Measurements from ENCODE around the gene NLN.
A peak's percentile ranks its signal among the peaks of the same experiment; 100 is the strongest.

The NLN gene

GRCh38 chr5:65737842-65738241 lies 15.8 kb downstream of the NLN start:
- Histone ChIP-seq H3K27ac (ENCODE audit: low read length, poor library complexity, severe bottlenecking) (no peak overlapping the region), H3K79me1 (replicated peaks; ENCODE audit: low read length, poor library complexity, severe bottlenecking) (peaks cover 20% of the 10 kb centered on the region), H2BK12ac (ENCODE audit: low read length in 2 of 2) (no peak overlapping the region), H3K36me3 (ENCODE audit: control insufficient read depth in 1 of 2, insufficient read depth in 2 of 2, low read depth in 1 of 2, low read length in 2 of 2) (no peaks in the 10 kb centered on the region), H3K4me1 (ENCODE audit: control insufficient read depth, insufficient read depth, low read depth, low read length) (no peaks in the 10 kb centered on the region), H3K27me3 (ENCODE audit: control insufficient read depth in 1 of 2, insufficient read depth in 1 of 2, low read length in 2 of 2) (no peaks in the 10 kb centered on the region), H3K9me3 (ENCODE audit: control insufficient read depth, low read length) (no peaks in the 10 kb centered on the region), H3K4me2 (ENCODE audit: low read length, poor library complexity, severe bottlenecking) (no peak overlapping the region), H4K91ac (ENCODE audit: low read length) (no peak overlapping the region), H3K18ac (ENCODE audit: low read depth in 1 of 2, low read length in 2 of 2) (no peak overlapping the region), H2BK15ac (ENCODE audit: low read depth, poor library complexity, severe bottlenecking) (no peak overlapping the region), H2BK5ac (ENCODE audit: low read depth, low read length, poor library complexity, severe bottlenecking) (no peak overlapping the region), H2BK120ac (ENCODE audit: low read depth, low read length) (no peak overlapping the region), H4K8ac (ENCODE audit: low read length) (no peak overlapping the region), H3K14ac (ENCODE audit: low read length in 2 of 2) (no peak overlapping the region), H2AK5ac (ENCODE audit: low read length, severe bottlenecking) (no peak overlapping the region), H3K4ac (ENCODE audit: low read depth in 1 of 2, low read length in 2 of 2) (no peak overlapping the region), H3K4me3 (ENCODE audit: insufficient read depth in 1 of 2, low read depth in 1 of 2, low read length in 2 of 2) (no peak overlapping the region), H3K9ac (ENCODE audit: low read length) (no peak overlapping the region), H2AFZ (ENCODE audit: low read depth, low read length) (no peak overlapping the region), H3K23ac (ENCODE audit: low read length in 2 of 2) (no peak overlapping the region)
- no peak for DNase-seq
- 89% methylated on average over 7 of the region's 7 CpGs for WGBS

GRCh38 chr5:65738305-65738704 lies 16.3 kb downstream of the NLN start:
- no peak overlapping the region for H3K4me3 ChIP-seq (ENCODE audit: insufficient read depth in 1 of 2, low read depth in 1 of 2, low read length in 2 of 2)
- WGBS, result 76% methylated on average over 1 of the region's 4 CpGs
- H3K4me1 ChIP-seq (ENCODE audit: control insufficient read depth, insufficient read depth, low read depth, low read length), result no peaks in the 10 kb centered on the region
- no peak overlapping the region for H3K18ac ChIP-seq (ENCODE audit: low read depth in 1 of 2, low read length in 2 of 2)
- H3K9me3 ChIP-seq (ENCODE audit: control insufficient read depth, low read length), result no peaks in the 10 kb centered on the region
- H3K4ac ChIP-seq (ENCODE audit: low read depth in 1 of 2, low read length in 2 of 2), result no peak overlapping the region
- no peak for DNase-seq
- H3K27me3 ChIP-seq (ENCODE audit: control insufficient read depth in 1 of 2, insufficient read depth in 1 of 2, low read length in 2 of 2), result no peaks in the 10 kb centered on the region
- peaks cover 17% of the 10 kb centered on the region for H3K79me1 ChIP-seq (replicated peaks; ENCODE audit: low read length, poor library complexity, severe bottlenecking)
- no peak overlapping the region for H2AK5ac ChIP-seq (ENCODE audit: low read length, severe bottlenecking)
- H2AFZ ChIP-seq (ENCODE audit: low read depth, low read length), result no peak overlapping the region
- H4K8ac ChIP-seq (ENCODE audit: low read length), result no peak overlapping the region
- no peak overlapping the region for H2BK15ac ChIP-seq (ENCODE audit: low read depth, poor library complexity, severe bottlenecking)
- no peak overlapping the region for H2BK5ac ChIP-seq (ENCODE audit: low read depth, low read length, poor library complexity, severe bottlenecking)
- no peak overlapping the region for H4K91ac ChIP-seq (ENCODE audit: low read length)
- H3K4me2 ChIP-seq (ENCODE audit: low read length, poor library complexity, severe bottlenecking), result no peak overlapping the region
- no peak overlapping the region for H3K27ac ChIP-seq (ENCODE audit: low read length, poor library complexity, severe bottlenecking)
- no peak overlapping the region for H3K9ac ChIP-seq (ENCODE audit: low read length)
- no peak overlapping the region for H2BK120ac ChIP-seq (ENCODE audit: low read depth, low read length)
- H2BK12ac ChIP-seq (ENCODE audit: low read length in 2 of 2), result no peak overlapping the region
- H3K23ac ChIP-seq (ENCODE audit: low read length in 2 of 2), result no peak overlapping the region
- no peaks in the 10 kb centered on the region for H3K36me3 ChIP-seq (ENCODE audit: control insufficient read depth in 1 of 2, insufficient read depth in 2 of 2, low read depth in 1 of 2, low read length in 2 of 2)
- no peak overlapping the region for H3K14ac ChIP-seq (ENCODE audit: low read length in 2 of 2)

DNA sequence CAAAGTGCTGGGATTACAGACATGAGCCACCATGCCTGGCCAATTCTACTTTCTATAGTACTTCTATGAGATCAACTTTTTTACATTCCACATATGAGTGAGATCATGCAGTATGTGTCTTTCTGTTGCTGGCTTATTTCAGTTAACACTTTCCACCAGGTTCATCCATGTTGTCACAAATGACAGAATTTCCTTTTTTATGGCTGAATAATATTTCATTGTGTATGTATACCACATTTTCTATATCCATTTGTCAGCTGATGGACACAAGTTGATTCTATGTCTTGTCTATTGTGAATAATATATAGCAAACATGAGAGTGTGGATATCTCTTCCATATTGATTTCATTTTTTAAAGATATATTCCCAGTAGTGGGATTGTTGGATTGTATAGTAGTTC lies 17.2 kb downstream of the NLN start:
- peaks cover 17% of the 10 kb centered on the region for H3K79me1 ChIP-seq (replicated peaks; ENCODE audit: low read length, poor library complexity, severe bottlenecking)
- H3K27ac ChIP-seq (ENCODE audit: low read length, poor library complexity, severe bottlenecking), result no peak overlapping the region
- H3K23ac ChIP-seq (ENCODE audit: low read length in 2 of 2), result no peak overlapping the region
- H3K9ac ChIP-seq (ENCODE audit: low read length), result no peak overlapping the region
- no peak overlapping the region for H4K8ac ChIP-seq (ENCODE audit: low read length)
- no peaks in the 10 kb centered on the region for H3K9me3 ChIP-seq (ENCODE audit: control insufficient read depth, low read length)
- H3K4me1 ChIP-seq (ENCODE audit: control insufficient read depth, insufficient read depth, low read depth, low read length), result no peaks in the 10 kb centered on the region
- no peak overlapping the region for H3K4me2 ChIP-seq (ENCODE audit: low read length, poor library complexity, severe bottlenecking)
- H2BK120ac ChIP-seq (ENCODE audit: low read depth, low read length), result no peak overlapping the region
- H3K4me3 ChIP-seq (ENCODE audit: insufficient read depth in 1 of 2, low read depth in 1 of 2, low read length in 2 of 2), result no peak overlapping the region
- H4K91ac ChIP-seq (ENCODE audit: low read length), result no peak overlapping the region
- DNase-seq, result no peak
- no peak overlapping the region for H2BK15ac ChIP-seq (ENCODE audit: low read depth, poor library complexity, severe bottlenecking)
- H3K18ac ChIP-seq (ENCODE audit: low read depth in 1 of 2, low read length in 2 of 2), result no peak overlapping the region
- no peaks in the 10 kb centered on the region for H3K27me3 ChIP-seq (ENCODE audit: control insufficient read depth in 1 of 2, insufficient read depth in 1 of 2, low read length in 2 of 2)
- H3K36me3 ChIP-seq (ENCODE audit: control insufficient read depth in 1 of 2, insufficient read depth in 2 of 2, low read depth in 1 of 2, low read length in 2 of 2), result no peaks in the 10 kb centered on the region
- H2BK5ac ChIP-seq (ENCODE audit: low read depth, low read length, poor library complexity, severe bottlenecking), result no peak overlapping the region
- no peak overlapping the region for H3K14ac ChIP-seq (ENCODE audit: low read length in 2 of 2)
- H2AFZ ChIP-seq (ENCODE audit: low read depth, low read length), result no peak overlapping the region
- H3K4ac ChIP-seq (ENCODE audit: low read depth in 1 of 2, low read length in 2 of 2), result no peak overlapping the region
- H2BK12ac ChIP-seq (ENCODE audit: low read length in 2 of 2), result no peak overlapping the region
- H2AK5ac ChIP-seq (ENCODE audit: low read length, severe bottlenecking), result no peak overlapping the region

DNA sequence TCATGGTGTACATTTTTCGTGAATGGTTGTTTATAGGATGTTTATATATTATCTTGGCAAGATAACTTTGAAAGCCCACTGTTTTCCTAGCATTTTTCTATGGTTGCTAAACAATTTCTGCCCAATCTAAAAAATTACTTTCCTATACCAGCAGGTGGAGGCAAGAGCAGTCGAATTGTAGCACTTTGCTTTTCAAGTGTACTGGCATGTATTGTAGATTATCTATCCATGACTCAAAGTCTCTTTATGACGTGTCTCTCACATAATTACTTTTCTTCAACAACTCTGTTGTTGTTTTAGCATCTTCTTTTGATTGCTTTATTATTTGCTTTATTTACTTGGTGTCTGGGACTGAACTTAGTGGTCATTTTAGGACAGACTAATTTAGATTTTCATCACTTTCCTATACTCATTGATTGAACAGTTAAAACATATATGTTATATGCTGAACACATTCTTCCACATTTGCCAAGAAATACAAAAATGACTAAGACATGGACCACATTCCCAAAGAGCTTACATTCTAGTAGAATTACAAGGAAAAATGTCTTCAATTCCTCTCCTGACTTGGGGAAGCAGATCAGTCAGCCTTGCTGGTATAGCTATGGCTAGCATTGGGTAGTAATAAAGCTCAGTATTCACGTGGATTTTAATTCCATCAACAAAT lies 20.7 kb downstream of the NLN start:
- H2BK120ac ChIP-seq (ENCODE audit: low read depth, low read length), result no peak overlapping the region
- H3K79me1 ChIP-seq (replicated peaks; ENCODE audit: low read length, poor library complexity, severe bottlenecking), result peaks cover 32% of the 10 kb centered on the region
- no peak overlapping the region for H2BK12ac ChIP-seq (ENCODE audit: low read length in 2 of 2)
- no peak overlapping the region for H2AFZ ChIP-seq (ENCODE audit: low read depth, low read length)
- 17% methylated on average over 1 of the region's 4 CpGs for WGBS
- no peak overlapping the region for H4K8ac ChIP-seq (ENCODE audit: low read length)
- peak; percentile 83 for DNase-seq
- H3K9ac ChIP-seq (ENCODE audit: low read length), result peak overlapping the region; percentile 54
- no peak overlapping the region for H2BK5ac ChIP-seq (ENCODE audit: low read depth, low read length, poor library complexity, severe bottlenecking)
- H3K4me2 ChIP-seq (ENCODE audit: low read length, poor library complexity, severe bottlenecking), result no peak overlapping the region
- no peak overlapping the region for H3K27ac ChIP-seq (ENCODE audit: low read length, poor library complexity, severe bottlenecking)
- no peaks in the 10 kb centered on the region for H3K9me3 ChIP-seq (ENCODE audit: control insufficient read depth, low read length)
- no peak overlapping the region for H3K18ac ChIP-seq (ENCODE audit: low read depth in 1 of 2, low read length in 2 of 2)
- H3K4ac ChIP-seq (ENCODE audit: low read depth in 1 of 2, low read length in 2 of 2), result no peak overlapping the region
- no peak overlapping the region for H3K4me3 ChIP-seq (ENCODE audit: insufficient read depth in 1 of 2, low read depth in 1 of 2, low read length in 2 of 2)
- no peaks in the 10 kb centered on the region for H3K36me3 ChIP-seq (ENCODE audit: control insufficient read depth in 1 of 2, insufficient read depth in 2 of 2, low read depth in 1 of 2, low read length in 2 of 2)
- no peak overlapping the region for H3K23ac ChIP-seq (ENCODE audit: low read length in 2 of 2)
- H3K14ac ChIP-seq (ENCODE audit: low read length in 2 of 2), result no peak overlapping the region
- H2AK5ac ChIP-seq (ENCODE audit: low read length, severe bottlenecking), result no peak overlapping the region
- no peaks in the 10 kb centered on the region for H3K4me1 ChIP-seq (ENCODE audit: control insufficient read depth, insufficient read depth, low read depth, low read length)
- H3K27me3 ChIP-seq (ENCODE audit: control insufficient read depth in 1 of 2, insufficient read depth in 1 of 2, low read length in 2 of 2), result no peaks in the 10 kb centered on the region
- no peak overlapping the region for H2BK15ac ChIP-seq (ENCODE audit: low read depth, poor library complexity, severe bottlenecking)
- H4K91ac ChIP-seq (ENCODE audit: low read length), result no peak overlapping the region
